GM21360 (cell line): ENCODE measurements around the gene RAB11FIP3.

Experiments used
- ATAC-seq: cut with Tn5 transposase; IDR thresholded peaks from one replicate; pipeline ENCODE4 v1.9.1; 2021; ENCODE audit warnings: mild to moderate bottlenecking, moderate library complexity; ENCODE audit not compliant: unreplicated experiment

Gene RAB11FIP3

GRCh38 chr16:510066-510825 is 84.8 kb downstream of the RAB11FIP3 start:
- no peak for ATAC-seq

GRCh38 chr16:512802-513201 is 87.4 kb downstream of the RAB11FIP3 start:
- ATAC-seq, result no peak

- ATAC-seq, result no peak
Observed at GRCh38 chr16:513950-514349, 88.5 kb downstream of the RAB11FIP3 start.

- ATAC-seq, result no peak
Observed at GRCh38 chr16:515175-515938, 89.9 kb downstream of the RAB11FIP3 start.

- ATAC-seq, result no peak
Observed at GRCh38 chr16:515939-516226, 90.4 kb downstream of the RAB11FIP3 start.

- ATAC-seq, result no peak
Observed at GRCh38 chr16:516301-516700, 90.9 kb downstream of the RAB11FIP3 start.

GRCh38 chr16:518858-519257 is 93.4 kb downstream of the RAB11FIP3 start:
- ATAC-seq, result no peak

GRCh38 chr16:519425-519824 is 94.0 kb downstream of the RAB11FIP3 start:
- ATAC-seq, result no peak

- ATAC-seq, result no peak
Observed at GRCh38 chr16:519841-520687, 94.6 kb downstream of the RAB11FIP3 start.

GRCh38 chr16:520847-521246 is 95.4 kb downstream of the RAB11FIP3 start:
- no peak for ATAC-seq

GRCh38 chr16:521381-522210 is 96.1 kb downstream of the RAB11FIP3 start:
- ATAC-seq, result no peak

GRCh38 chr16:522320-523096 is 97.1 kb downstream of the RAB11FIP3 start:
- ATAC-seq, result no peak

- no peak for ATAC-seq
Observed at GRCh38 chr16:523097-523741, 97.8 kb downstream of the RAB11FIP3 start.

- no peak for ATAC-seq
Observed at GRCh38 chr16:524274-525040, 99.0 kb downstream of the RAB11FIP3 start.

- no peak for ATAC-seq
Observed at GRCh38 chr16:525123-525519, 99.7 kb downstream of the RAB11FIP3 start.

GRCh38 chr16:525520-526180 is 100.2 kb downstream of the RAB11FIP3 start:
- no peak for ATAC-seq

- no peak for ATAC-seq
Observed at GRCh38 chr16:526181-527014, 100.9 kb downstream of the RAB11FIP3 start.
